ENCODE measurements around the gene PEAR1. TPM values are rescaled to one million over a fixed set of nuclear protein-coding genes. Genes with fewer than 3 reads are reported as not detected.

The PEAR1 gene
- total and polyA plus RNA-seq, 2 of the 4 experiments (the other 2 are of a cell fraction), result 2.0 to 44.4 TPM

- Histone ChIP-seq H2BK20ac (ENCODE audit: low read depth, low read length) (no peak overlapping the region), H3K23ac (ENCODE audit: low read depth, low read length) (no peak overlapping the region), H3K36me3 (ENCODE audit: control insufficient read depth, insufficient read depth, low read length) (peaks cover 17% of the 10 kb centered on the region), H4K5ac (ENCODE audit: low read depth, low read length) (no peak overlapping the region), H2BK5ac (ENCODE audit: low read depth, low read length, poor library complexity, severe bottlenecking) (no peak overlapping the region), H2BK15ac (ENCODE audit: low read depth, low read length) (no peak overlapping the region), H3K27ac (ENCODE audit: insufficient read depth, low read length) (no peak overlapping the region), H3K4me1 (ENCODE audit: control insufficient read depth, insufficient read depth, low read length) (peaks cover 13% of the 10 kb centered on the region), H2AFZ (replicated peaks; ENCODE audit: low read length, poor library complexity) (no peak overlapping the region), H4K91ac (ENCODE audit: insufficient read depth, low read depth, low read length) (no peak overlapping the region), H3K14ac (replicated peaks; ENCODE audit: low read depth, low read length) (no peak overlapping the region), H3K9ac (ENCODE audit: low read depth, low read length) (no peak overlapping the region), H3K56ac (ENCODE audit: extremely low read depth, insufficient read depth, low read length) (no peak overlapping the region), H2AK5ac (ENCODE audit: low read depth, low read length) (no peak overlapping the region), H4K8ac (ENCODE audit: low read depth in 2 of 2, low read length in 2 of 2) (no peak overlapping the region), H3K9me3 (ENCODE audit: control insufficient read depth, insufficient read depth, low read length) (no peaks in the 10 kb centered on the region), H3K4me3 (ENCODE audit: insufficient read depth, low read depth, low read length) (no peak overlapping the region), H3K4me2 (ENCODE audit: low read depth, low read length) (no peak overlapping the region), H2AK9ac (replicated peaks; ENCODE audit: low read depth, low read length, poor library complexity) (peak overlapping the region; percentile 7), H3K79me1 (ENCODE audit: low read depth in 1 of 2, low read length in 2 of 2) (peaks cover 0 to 34% of the 10 kb centered on the region in 2 experiments; a peak in 2 of 4 replicates), H3K27me3 (ENCODE audit: control insufficient read depth, insufficient read depth, low read length) (no peaks in the 10 kb centered on the region), H3K18ac (ENCODE audit: low read depth, low read length) (no peak overlapping the region), H2BK120ac (ENCODE audit: low read depth, low read length) (no peak overlapping the region), H3K4ac (ENCODE audit: low read depth, low read length) (no peak overlapping the region), H3K9me1 (ENCODE audit: insufficient read depth, low read length) (peaks cover 3% of the 10 kb centered on the region; the same call in 1 of the 2 replicates), H4K20me1 (ENCODE audit: insufficient read depth, low read length) (peaks cover 3% of the 10 kb centered on the region)
- BruUV-seq (replicated peaks), result no TSS peak
- ChIA-PET POLR2A (ENCODE audit: unreplicated experiment) (no interaction called here), CTCF (no interaction called here)
- intact Hi-C loops (cut with micrococcal nuclease) (no loop called here), in situ Hi-C loops (cut with MboI; ENCODE audit: low sequenced_read_pairs) (no loop called here), dilution Hi-C loops (cut with HindIII; ENCODE audit: low sequenced_read_pairs, unreplicated experiment) (no loop called here)
- TF ChIP-seq CHD1 (IDR thresholded peaks at IDR 0.05; ENCODE audit: low read depth, low read length) (no peak), CTCF (conservative IDR thresholded peaks at IDR 0.05; ENCODE audit: low read depth, low read length) (no peak), RAD21 (IDR thresholded peaks at IDR 0.05; ENCODE audit: low read length) (no peak), POLR2A (IDR thresholded peaks at IDR 0.05; ENCODE audit: low read depth, low read length) (no peak), RCOR1 (IDR thresholded peaks at IDR 0.05; ENCODE audit: insufficient replicate concordance, low read length) (no peak), RFX5 (IDR thresholded peaks at IDR 0.05; ENCODE audit: low read depth, low read length) (no peak), ELK1 (IDR thresholded peaks at IDR 0.05; ENCODE audit: borderline replicate concordance, low read depth, low read length) (no peak), CEBPB (IDR thresholded peaks at IDR 0.05; ENCODE audit: low read depth, low read length) (no peak), NFE2L2 (IDR thresholded peaks at IDR 0.05; ENCODE audit: low read depth, low read length) (no peak), BHLHE40 (IDR thresholded peaks at IDR 0.05; ENCODE audit: low read depth, low read length) (no peak), MAZ (IDR thresholded peaks at IDR 0.05; ENCODE audit: borderline replicate concordance, low read depth, low read length) (no peak)
- ATAC-seq (ENCODE audit: low read depth) (no peak), DNase-seq (no peak)
- no CpG with 5 or more reads among the region's 10 CpGs for WGBS, 2 experiments (ENCODE audit: extremely low coverage in 2 of 2, insufficient read length in 1 of 2)
Observed at GRCh38 chr1:156908955-156909354, 15.4 kb downstream of the PEAR1 start.

All from IMR-90 (cell line).